HG03103 (cell line): ENCODE results near the gene MAPK8IP2.
"Not testable (repeated sequence)": the region's sequence is repeated elsewhere in the genome, so short reads cannot be mapped to it uniquely, and the experiment has no call there.

Source experiments
- ATAC-seq: cut with Tn5 transposase; IDR thresholded peaks from one replicate; pipeline ENCODE4 v1.9.1; 2021; ENCODE audit warnings: low read depth; ENCODE audit not compliant: unreplicated experiment

The MAPK8IP2 gene

GRCh38 chr22:50628543-50629134 is 28.0 kb downstream of the MAPK8IP2 start:
- ATAC-seq = no peak

DNA sequence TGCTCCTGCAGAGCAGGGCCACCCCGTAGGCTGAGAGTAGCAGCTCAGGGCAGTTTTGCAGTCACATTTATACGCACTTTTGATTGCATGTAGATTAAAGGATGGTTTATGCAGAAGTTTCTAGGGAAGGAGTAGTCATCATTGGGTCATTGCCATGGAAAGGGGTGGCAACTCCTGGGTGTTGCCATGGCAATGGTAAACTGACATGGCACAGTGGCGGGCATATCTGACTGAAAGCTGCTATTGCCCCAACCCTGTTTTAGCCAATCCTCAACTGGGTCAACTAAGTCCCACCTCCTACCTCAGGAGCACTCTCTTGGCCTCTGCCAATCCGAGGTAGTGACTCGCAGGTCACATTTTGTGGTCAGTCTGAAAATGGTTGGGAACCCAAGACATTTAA is 29.8 kb downstream of the MAPK8IP2 start:
- ATAC-seq = no peak

DNA sequence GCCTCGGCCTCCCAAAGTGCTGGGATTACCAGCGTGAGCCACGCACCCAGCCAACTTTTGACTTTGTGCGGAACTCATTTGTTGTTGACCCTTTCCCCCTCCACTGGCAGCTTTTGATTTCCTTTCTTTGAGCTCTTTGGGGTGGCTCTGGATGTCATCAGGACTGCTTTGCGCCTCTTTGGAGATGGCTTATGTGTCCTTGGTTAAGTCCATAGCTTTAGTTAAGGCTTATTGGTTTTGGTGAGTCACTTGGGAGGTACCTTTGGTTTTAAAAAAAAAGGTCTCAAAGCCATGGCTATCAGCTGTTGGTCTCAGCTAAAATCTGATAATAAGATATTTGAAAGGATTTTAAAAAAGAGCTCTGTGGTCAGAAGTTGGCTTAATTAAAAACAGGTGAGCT is 32.5 kb downstream of the MAPK8IP2 start:
- ATAC-seq = no peak

DNA sequence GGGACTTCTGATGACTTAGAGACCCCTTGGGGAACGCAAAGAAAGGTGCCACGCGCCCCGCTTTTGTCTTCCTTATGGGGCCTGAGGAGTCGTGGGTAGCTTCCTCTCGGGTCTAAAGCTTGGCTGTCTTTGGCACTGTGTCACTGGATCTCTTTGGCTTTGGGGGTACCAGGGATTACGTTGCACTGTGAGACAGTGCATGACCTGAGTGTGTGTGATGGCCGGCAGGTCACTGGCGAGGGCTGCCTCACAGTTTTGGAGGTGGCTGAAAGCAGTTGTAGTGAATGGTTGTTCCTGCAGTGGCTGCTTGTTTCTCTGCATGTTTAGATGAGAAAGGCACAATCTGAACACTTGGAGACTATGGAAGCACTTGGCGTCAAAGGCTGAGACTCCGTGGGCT is 33.2 kb downstream of the MAPK8IP2 start:
- ATAC-seq = no peak

DNA sequence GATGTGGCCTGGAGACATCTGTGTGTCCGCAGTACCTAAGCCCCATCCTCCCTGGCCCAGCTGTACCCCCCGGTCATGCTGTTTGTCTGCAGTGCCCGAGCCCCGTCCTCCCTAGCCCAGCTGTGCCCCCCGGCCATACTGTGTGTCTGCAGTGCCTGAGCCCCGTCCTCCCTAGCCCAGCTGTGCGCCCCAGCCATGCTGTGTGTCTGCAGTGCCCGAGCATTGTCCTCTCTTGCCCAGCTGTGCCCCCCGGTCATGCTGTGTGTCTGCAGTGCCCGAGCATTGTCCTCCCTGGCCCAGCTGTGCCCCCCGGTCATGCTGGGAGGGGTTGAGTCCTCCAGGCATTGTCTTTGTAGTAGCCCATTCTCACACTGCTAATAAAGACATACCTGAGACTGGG is 35.0 kb downstream of the MAPK8IP2 start:
- no peak for ATAC-seq

- ATAC-seq = not testable (repeated sequence)
Observed at GRCh38 chr22:50640296-50640695, 39.7 kb downstream of the MAPK8IP2 start.

DNA sequence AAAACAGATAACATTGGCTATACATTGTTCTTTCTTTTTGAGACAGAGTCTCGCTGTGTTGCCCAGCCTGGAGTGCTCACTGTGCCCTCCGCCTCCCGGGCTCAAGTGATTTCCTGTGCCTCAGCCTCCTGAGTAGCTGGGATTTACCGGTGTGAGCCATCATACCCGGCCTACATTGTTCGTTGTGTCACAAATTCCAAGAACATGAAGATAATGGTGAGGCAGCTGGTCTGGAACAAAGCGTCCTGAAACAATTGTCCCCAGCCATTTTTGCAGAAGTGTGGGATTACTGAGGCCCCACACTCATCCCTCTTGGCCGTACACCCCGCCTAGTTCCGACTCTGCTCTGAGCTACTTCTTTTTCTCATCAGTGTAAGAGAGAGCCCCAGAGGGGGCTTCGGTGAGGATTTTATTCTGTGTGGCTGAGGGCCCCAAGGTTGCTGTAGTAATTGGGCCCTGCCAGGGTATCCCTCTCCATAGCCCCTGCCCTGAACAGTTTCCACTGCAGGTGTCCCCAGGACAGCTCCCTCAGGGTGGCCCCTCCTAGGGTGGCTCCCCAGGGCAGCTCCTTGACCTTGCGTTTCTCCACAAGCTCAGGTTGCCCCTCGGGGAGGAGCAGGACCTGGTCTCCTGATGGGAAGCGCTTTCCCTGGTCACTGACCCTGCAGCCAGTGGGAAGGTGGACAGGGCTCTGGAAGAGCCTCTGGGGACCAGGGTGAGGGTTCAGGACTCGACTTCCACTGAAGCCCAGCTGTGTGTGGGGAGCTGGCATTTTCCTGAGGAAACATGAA is 40.5 kb downstream of the MAPK8IP2 start:
- ATAC-seq = no peak

DNA sequence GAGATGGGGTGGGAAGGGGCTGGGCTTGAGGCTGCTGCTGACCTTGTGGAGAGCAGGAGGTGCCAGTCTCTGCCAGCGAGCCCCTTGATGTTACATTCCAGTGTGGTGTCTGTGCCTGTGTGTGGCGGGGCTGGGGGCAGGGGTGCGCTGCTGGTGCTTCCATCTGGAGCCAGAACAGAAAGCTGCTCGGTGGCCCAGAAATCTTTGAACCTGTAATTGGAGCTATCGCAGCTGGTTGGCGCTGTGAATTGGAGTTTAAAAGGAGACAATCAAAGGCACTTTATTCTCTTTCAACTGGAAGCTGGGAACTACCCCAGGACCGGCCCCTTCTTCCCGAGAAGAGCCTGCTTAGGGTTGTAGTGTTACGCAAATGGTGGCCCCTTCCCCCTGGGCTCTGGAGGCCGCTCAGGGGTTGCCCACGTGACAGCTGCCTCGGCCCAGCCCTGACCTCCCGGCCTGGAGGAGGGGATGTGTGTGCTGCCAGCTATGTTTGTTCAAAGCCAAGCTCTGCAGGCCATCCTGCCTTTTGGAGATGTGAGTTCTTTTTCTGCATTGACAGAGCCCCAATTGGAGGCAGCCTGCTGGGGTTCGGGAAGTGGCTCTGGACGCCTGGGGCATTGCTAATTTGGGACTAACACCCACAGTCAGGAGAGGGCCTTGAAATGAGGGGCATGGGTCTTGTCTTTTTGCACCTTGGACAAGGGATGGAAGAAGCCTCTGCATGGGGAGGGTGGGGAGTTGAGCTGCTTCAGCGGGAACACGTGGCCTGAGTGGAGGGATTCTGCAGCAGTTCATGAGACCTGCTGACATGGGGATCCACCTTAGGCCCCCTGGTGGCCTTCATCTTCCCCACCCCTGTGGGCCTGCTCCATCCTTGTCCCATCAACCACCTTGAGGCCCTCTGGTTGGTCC is 41.4 kb downstream of the MAPK8IP2 start:
- ATAC-seq = no peak

GRCh38 chr22:50643021-50643820 is 42.6 kb downstream of the MAPK8IP2 start:
- not testable (repeated sequence) for ATAC-seq

GRCh38 chr22:50643821-50644101 is 43.2 kb downstream of the MAPK8IP2 start:
- ATAC-seq = not testable (repeated sequence)

DNA sequence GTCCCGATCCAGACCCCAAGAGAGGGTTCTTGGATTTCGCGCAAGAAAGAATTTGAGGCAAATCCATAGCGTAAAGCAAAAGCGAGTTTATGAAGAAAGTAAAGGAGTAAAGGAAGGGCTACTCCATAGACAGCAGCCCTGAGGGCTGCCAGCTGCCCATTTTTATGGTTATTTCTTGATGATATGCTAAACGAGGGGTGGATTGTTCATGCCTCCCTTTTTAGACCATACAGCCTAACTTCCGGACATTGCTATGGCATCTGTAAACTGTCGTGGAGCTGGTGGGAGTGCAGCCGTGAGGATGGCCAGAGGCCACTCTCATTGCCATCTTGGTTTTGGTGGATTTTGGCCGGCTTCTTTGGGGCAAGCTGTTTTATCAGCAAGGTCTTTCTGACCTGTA is 52.7 kb downstream of the MAPK8IP2 start:
- ATAC-seq = no peak

DNA sequence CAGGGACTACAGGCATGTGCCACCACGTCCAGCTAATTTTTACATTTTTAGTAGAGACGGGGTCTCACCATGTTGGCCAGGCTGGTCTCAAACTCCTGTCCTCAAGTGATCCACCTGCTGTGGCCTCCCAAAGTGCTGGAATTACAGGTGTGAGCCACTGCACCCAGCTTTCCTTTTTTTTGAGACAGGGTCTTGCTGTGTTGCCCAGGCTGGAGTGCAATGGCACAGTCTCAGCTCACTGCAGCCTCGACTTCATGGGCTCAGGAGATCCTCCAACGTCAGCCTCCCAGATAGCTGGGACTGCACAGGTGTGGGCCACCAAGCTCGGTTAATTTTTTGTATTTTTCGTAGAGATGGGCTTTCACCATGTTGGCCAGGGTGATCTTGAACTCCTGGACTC is 54.1 kb downstream of the MAPK8IP2 start:
- ATAC-seq = not testable (repeated sequence)

DNA sequence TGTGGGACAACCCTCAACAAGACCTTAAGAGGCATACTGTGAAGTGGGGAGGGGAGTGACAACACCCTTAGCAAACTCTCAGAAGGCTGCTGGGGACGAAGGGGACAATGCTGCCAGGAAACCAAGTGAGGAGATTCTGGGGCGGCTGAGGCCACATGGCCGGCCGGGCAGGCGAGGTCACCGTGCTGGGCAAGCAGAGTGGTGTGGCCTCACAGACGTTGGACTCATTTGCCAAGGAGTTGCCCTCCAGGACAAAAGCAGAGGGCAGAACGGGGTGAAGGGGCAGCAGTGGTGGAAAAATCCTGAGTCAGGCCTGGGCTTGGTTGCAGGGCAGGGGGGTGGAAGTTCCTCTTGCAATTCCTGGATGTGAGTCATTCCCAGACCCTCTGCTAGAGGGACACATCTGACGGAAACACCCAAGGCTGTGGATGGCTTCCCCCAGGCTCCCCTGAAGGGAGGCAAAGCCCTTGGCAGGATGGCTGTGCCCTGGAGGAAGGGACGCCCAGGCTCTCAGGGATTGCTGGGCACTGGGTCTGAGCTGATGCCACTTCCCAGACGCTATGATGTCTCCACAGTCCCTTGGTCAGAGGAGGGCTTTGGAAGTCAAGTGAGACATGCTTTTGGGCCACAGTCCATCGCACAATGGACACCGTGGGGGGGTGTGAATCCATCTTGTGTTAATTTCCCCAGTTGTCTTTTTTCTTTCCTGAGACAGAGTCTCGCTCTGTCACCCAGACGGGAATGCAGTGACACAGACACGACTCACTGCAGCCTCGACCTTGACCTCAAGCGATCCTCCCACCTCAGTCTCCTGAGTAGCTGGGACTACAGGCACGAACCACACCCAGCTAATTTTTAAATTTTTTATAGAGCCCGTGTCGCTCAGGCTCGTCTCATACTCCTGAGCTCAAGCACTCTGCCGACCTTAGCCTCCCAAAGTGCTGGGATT is 55.8 kb downstream of the MAPK8IP2 start:
- no peak for ATAC-seq

GRCh38 chr22:50657925-50658324 is 57.3 kb downstream of the MAPK8IP2 start:
- no peak for ATAC-seq

DNA sequence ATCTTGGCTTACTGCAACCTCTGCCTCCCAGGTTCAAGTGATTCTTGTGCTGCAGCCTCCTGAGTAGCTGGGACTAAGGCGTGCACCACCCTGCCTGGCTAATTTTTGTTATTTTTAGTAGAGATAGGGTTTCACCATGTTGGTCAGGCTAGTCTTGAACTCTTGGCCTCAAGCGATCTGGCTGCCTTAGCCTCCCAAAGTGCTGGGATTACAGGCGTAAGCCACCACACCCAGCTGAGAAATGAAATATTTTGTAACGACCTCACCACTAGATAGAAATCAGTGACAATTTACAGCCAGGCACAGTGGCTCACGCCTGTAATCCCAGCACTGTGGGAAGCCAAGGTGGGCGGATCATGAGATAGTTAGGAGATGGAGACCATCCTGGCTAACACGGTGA is 59.1 kb downstream of the MAPK8IP2 start:
- not testable (repeated sequence) for ATAC-seq

GRCh38 chr22:50660306-50660705 is 59.7 kb downstream of the MAPK8IP2 start:
- no peak for ATAC-seq
